GM18909 (cell line): ENCODE results near the gene SLC29A4.
"Not testable (repeated sequence)": the region's sequence is repeated elsewhere in the genome, so short reads cannot be mapped to it uniquely, and the experiment has no call there.

Source experiments
- ATAC-seq: cut with Tn5 transposase; IDR thresholded peaks from one replicate; pipeline ENCODE4 v1.9.1; 2021; ENCODE audit warnings: mild to moderate bottlenecking; ENCODE audit not compliant: unreplicated experiment, poor library complexity

The SLC29A4 gene

DNA sequence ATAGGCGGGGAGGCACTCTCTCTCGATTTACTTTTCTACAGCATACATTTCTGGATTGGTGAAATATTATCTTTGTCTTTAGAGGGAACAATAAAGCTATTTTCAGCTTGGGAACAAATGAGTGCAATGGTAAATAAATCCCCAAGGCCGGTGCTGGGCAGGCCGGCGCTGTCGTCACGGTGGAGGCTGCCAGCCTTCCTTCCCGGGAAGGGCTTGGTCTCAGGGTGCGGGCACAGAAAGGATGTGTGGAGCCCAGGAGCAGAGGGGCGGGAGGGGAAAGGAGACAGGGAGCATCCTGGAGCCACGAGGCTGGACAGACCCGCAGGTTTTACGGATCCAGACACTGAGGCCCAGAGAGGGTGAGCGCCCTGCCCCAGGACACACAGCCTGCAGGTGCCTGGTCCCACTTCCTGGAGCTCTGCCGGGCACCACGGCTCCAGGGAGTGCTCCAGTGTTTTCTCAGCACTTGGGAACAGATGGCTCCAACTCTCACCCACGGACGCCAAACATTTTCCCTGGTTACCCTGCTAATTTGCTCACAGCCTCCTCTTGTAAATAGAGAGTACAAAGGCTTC is 8.8 kb upstream of the SLC29A4 start:
- not testable (repeated sequence) for ATAC-seq

DNA sequence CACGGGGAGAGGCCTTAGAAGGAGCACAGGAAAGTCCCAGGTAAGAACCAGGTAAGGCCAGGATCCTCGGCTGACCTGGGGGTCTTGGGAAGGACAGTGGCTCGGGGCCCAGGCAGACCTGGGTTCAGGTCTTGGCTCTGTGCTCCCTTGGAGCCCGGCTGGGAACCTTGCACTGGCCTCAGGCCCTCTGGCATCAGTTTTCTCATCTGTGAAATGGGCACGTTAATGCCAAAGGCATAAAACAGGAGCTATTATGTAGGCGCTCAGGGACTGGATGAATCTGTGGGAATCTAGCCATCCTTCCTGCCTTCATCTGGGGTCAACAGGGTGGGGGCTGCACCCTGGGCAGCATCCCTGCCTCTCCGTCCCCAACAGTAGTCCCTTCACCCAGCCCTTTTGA is 8.3 kb upstream of the SLC29A4 start:
- ATAC-seq = no peak

DNA sequence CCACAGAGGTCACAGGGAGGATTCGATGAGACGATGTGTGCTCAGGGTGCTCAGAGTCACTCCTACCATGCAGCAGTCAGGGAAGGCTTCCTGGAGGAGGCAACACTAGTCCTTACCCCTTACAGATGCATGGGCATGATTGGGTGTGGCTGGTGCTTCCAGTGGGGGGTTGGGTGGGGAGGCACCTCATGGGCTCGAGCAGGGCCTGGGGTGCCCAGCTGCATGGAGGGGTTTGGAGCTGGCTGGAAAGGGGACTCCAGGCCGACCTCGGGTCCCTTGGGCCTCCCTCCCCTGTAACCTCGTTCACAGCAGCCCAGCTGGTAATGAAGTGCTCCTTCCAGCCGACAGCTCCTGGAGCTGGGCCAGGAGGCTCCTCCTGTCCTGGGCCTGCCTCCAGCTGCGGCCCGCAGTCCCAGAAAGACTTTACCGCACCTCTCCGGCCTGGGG is 7.7 kb upstream of the SLC29A4 start:
- ATAC-seq = not testable (repeated sequence)

DNA sequence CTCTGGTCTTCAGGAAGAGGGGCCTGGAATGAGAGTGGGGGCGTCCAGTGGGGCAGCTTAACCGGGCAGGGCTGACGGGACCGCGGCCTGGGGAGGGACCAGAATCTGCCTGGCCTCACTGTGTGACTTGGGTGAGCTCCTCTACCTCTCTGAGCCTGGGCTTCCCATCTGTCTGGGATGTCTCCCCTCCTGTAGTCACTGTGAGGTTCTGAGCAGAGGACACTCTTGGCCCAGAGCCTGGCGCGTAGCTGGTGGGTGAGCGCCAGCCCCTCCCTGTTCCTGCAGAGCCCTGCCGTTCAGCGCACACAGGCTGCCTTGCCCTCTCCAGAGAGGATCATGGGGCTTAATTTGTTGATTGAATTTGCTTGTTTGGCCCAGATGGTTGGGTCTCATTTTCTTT is 7.2 kb upstream of the SLC29A4 start:
- ATAC-seq = not testable (repeated sequence)

DNA sequence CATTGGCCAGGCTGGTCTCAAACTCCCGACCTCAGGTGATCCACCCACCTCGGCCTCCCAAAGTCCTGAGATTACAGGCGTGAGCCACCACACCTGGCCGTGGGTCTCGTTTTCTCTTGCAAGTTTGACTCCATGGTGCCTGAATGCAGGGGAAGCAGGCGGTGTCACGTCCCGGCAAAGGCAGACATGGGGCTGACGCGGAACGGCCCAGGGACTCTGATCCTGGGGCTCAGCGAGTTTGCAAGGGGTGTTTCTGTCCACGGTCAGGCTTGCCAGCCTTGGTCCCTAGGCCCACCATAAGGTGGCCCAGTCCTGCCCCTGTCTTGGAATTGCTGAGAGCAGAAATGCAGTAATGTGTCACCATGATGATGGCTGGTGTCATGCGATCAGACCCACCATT is 6.6 kb upstream of the SLC29A4 start:
- ATAC-seq = not testable (repeated sequence)

DNA sequence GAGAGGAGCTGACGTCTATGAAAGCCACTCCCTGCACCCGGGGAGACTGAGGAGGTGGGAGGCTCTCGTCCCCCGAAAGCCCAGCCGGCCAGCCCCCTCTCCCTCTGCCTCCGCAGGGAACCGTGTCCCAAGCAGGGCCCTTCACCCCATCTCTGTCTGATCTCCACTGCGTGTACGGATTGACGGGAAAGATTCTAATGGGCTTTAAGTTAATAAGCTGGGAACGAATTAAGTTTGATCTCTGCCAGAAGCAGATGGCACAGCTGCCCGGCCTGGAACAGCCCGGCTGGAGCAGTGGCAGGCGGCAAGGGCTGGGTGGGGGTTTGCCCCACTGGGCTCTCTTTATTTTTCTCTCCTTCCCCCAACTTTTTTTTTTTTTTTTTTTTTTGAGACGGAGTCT is 6.1 kb upstream of the SLC29A4 start:
- ATAC-seq = no peak

DNA sequence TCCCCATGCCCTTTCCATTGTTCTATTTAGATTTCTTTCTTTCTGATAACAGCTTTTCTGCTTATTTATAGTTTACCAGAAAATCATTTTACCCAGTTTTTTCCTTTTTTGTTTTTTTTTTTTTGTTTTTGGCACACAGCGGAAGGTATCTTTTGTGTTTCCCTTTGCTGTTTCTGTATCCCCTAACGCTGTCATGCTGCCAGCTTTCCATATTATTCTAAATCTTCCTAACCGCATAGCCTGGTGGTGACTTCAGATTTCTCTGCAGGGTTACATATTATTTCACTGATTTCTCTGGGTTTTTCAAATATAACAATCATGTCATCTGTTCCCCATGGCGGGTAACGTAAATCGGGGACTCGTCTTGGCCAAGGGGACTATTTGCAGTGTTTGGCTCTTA is 4.0 kb upstream of the SLC29A4 start:
- no peak for ATAC-seq

DNA sequence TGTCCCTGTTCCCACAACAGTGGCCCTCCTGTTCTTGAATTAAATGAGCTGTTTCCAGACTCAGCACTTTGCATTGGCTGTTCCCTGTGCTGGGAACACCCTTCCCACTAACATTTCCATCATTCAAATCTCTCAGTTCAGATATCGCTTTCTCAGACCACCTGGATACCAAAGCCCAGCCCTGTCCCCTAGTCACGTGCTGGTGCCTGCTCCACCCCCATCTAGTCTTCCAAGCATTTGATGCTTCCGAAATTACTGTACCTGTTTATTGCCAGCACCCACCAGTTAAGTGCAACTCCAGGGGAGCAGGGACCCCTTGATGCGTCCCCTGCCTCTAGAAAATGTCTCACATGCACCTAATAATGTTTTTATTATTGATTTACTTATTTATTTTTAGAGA is 3.0 kb upstream of the SLC29A4 start:
- ATAC-seq = no peak

DNA sequence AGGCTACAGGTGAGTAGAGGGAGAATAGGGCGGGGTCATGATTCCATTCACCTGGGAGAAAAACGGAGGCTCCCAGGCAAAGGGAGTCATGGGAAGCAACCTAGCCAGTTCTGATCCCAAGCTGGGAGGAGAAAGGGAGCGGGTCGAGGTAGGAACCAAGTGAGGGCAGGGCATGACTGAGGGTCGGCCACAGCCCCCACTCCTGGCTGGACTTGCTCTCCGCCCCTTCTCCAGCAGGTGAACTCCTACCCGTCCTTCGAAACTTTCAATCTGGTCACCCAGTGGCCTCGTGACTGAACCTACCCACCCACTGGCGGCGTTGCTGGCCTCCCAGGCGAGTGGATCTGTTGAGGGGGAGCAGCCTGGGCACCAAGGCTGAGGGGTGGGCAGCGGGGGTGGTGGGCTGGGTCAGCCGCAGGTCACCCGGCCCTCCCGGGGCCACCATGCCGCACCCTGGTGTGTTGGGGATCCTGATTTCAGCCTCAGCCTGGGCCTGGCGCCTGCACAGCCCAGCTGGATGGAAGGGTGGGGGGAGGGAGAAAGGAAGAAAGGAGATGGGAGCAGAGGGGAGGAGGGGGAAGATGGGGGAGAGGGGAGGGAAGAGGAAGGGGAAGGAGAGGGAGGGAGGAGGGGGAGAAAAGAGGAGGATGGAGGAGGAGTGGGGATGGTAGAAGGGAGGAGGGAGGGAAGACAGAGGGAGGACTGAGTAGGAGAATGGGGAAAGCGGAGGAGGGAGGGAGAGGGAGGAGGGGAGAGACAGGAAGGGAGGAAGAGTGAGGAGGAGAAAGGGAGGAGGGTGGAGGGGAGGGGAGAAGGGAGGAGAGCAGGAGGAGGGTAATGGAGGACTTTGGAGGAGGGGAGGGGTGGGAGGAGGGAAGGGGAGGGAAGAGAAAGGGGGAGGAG is 894 bp upstream of the SLC29A4 start:
- ATAC-seq = not testable (repeated sequence)

DNA sequence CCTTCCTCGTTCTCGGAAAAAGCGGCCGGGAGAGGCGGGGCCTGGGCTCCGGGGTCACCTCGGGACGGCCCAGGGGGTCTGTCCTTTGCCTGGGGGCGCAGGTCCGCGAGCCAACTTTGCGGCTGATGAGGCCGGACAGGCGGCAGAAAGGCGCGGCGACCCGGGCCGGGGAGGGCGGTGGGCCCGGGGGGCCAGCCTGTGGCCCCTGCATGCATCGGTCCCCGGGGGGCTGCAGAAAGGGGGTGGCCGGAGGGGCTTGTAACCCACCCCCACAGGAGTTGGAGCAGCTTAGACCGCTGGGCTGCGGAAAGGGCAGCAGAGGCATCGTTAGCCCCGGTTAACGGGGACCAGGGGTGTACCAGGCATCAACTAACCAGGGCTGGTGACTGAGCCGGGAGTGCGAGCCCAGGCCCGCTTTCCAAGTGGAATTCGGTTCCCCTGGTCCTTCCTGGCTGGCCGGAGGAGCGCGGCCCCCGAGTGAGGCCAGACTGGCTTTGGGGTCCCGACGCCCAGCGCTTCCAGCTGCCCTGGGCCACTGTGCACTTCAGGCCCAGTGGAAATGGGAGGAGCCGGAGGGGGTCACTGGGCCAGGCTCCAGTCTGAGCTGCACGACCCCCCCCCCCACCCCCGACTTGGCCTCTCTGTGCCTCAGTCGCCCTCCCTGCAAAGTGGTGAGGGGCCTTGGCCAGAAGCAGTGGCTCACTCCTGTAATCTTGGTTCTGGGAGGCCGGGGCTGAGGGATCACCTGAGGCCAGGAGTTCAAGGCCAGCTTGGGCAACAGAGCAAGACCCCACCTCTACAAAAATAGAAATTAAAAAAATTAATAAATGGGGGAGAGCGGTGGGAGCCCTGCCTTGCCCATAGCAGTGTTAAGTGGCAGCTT is 919 bp downstream of the SLC29A4 start:
- no peak for ATAC-seq

DNA sequence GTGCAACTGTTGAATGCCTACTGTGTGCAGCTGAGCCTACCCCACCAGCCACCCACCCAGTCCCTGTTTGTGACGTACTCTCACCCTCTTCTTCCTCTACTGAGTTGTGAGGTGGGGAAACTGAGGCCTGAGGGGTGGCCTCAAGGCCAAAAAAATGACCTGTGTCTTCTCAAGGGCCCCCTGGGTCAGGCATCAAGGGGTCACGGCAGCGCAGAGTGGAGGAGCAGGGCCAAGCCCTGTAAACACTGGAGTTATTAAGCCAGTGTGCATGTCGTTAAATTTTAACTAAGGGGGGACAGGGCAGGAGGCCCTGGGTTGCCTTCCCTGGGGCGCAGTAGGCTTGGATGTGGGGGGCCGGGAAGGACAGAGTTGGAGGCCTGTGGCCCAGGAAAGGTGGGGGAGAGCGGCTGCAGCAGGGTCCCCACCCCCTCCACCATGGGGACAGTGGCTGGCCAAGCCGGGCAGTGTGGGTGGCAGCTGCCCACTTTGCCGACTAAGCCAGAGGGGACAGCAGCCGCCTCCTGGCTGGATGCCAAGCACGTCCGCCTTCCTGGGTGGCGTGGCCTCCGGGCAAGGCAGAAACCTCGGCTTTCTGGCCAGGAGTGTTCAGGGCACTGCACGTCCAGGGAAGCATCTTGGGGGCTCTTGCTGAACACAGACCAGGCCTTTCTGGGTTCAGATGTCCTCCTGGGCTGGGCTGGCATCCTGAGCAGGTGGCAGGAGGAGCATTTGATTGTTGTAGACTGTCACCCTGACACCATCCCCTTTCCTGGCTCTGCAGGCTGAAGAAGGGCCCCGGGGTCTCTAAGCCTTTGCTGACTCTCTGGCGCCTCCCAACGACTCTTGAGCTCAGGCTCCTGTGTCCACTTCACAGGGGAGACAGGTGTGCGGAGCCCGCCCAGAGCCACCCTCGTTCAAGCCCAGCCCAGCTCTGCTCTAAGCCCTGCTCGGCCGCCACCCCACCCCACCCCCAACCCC is 1.9 kb downstream of the SLC29A4 start:
- ATAC-seq = no peak

DNA sequence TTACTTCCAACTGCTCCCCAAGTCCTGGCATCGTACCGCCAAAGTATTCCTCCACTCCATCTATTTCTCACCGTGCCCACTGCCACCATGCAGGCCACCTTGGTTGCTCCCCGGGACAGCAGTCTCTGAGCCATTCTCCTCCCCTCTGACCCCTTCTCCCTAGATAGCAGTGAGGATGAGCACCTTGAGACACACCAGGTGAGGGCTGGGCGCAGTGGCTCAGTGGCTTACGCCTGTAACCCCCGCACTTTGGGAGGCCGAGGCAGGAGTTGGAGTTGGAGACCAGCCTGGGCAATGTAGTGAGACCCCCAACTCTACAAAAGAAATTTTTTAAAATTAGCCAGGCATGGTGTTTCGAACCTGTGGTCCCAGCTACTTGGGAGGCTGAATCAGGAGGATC is 4.2 kb downstream of the SLC29A4 start:
- ATAC-seq = no peak

DNA sequence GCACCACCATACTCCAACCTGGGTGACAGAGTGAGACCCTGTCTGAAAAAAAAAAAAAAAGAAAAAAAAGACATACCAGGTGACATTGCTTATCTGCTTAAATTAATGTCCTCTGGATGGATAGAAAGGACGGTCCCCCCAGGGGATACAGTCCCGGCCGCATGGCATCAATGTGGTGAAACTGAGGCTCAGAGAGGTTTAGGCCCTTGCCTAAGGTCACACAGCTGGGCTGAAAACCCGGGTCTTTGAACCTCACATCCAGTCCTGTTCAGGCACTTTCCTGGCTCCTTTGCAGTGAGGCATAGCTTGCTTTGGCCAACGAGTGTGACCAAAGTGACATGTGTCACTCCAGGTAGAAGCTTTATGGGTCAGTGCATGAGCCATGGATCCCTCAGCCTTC is 4.6 kb downstream of the SLC29A4 start:
- not testable (repeated sequence) for ATAC-seq

DNA sequence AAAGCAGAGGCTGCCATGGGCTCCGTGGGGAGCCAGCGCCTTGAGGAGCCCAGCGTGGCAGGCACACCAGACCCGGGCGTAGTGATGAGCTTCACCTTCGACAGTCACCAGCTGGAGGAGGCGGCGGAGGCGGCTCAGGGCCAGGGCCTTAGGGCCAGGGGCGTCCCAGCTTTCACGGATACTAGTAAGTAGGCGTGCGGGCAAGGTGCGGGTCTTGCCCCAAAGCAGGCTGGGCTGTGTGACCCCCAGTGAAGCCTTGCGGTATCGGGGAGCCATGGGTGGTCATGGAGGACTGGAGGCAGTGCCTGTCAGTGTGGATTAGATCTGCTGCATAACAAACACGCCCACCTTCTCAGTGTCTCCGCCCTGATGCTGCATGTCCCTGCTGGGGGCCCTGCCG is 5.1 kb downstream of the SLC29A4 start:
- no peak for ATAC-seq

DNA sequence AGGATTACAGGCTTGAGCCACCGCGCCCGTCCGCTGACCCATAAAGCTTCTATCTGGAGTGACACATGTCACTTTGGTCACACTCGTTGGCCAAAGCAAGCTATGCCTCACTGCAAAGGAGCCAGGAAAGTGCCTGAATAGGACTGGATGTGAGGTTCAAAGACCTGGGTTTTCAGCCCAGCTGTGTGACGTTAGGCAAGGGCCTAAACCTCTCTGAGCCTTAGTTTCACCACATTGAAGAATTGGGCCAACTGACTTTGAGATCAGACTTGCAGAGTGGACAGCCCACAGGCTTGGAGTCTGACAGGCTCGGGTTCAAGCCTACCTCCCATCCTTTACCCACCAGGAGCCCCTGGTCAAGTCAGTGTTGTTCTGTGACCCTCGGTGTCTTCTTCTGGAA is 5.8 kb downstream of the SLC29A4 start:
- ATAC-seq = not testable (repeated sequence)

DNA sequence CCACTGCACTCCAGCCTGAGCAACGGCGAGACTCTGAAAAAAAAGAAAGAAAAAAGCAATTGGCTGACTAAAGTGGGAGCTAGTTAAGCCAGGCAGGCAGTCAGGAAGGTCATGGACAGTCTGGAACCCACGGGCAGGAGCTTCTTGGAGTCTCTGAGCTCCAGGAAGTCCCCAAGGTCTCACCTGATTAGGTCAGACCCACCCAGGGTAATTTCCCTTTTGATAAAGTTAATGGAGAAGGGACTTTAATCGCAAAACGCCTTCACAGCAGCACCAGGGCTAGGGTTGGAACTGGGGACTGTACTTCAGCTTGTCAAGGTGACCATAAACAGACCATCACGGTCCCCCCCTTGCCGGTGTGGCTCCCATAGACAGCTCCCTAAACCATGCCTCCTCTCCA is 6.6 kb downstream of the SLC29A4 start:
- no peak for ATAC-seq

DNA sequence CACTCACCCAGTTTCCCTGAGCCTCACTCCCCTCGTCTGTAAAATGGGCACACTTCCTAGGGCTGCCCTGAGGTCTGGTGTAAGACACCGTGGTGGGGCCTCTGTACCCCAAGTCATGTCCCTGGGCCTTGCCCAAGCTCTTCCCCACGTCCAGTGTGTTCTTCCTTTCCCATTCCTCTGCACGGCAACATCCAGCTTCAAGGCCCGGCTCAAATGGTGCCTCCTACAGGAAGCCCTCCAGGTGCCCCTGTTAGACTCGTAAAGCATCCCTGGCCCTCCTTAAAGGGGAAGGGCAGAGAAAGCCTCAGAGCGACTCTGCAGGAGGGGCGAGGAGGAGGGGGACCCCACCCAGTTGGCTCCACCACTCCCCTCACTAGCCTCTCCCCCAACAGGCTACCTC is 8.6 kb downstream of the SLC29A4 start:
- ATAC-seq = no peak

DNA sequence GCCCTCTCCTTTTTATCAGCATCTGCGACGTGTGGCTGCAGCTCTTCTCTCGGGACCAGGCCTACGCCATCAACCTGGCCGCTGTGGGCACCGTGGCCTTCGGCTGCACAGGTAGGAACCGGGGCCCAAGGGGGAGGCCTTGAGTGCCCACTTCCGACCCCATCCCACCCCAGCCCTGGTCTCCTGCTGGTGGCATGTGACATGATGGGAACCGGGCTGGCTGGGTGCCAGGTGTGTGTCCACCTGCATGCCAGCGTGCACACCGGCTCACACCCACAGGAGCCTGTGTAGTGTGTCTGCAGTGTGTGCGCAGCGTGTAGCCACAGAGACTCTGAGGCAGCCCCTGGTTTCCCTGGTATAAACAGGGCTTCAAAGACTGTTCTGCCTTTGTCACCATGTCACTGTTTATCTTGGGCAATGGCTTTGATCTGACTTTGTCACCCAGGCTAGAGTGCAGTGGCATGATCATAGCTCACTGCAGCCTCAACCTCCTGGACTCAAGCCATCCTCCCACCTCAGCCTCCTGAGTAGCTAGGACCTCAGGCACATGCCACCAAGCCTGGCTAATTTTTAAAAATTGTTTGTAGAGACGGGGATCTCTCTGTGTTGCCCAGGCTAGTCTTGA is 9.1 kb downstream of the SLC29A4 start:
- ATAC-seq = not testable (repeated sequence)
